Tibial artery (tissue), 4 donors: Measurements from ENCODE around the gene SP5.
"Not testable (repeated sequence)": the region's sequence is repeated elsewhere in the genome, so short reads cannot be mapped to it uniquely, and the experiment has no call there.

Experiments used
- DNase-seq, 2 donors: peaks; one replicate each; pipeline ENCODE4 v3.0.0-alpha.2; 2019
- H3K27ac ChIP-seq, 2 donors: fragments of 200-600 bp; sonication (generic) in 1 of 2; 1 replicate in 1 of 2; 2 replicates in 1 of 2; pipeline ENCODE4 v1.5.1; 2018 to 2019; ENCODE audit warnings: mild to moderate bottlenecking in 1 of 2
- H3K27me3 ChIP-seq, 2 donors: fragments of 200-600 bp; sonication (generic) in 1 of 2; one replicate each; pipeline versions ENCODE4 v1.5.1 to v1.6.0; 2016 to 2019
- H3K36me3 ChIP-seq, 3 donors: fragments of 200-600 bp; sonication (generic) in 2 of 3; one replicate each; pipeline ENCODE4 v1.5.1; 2016 to 2019; ENCODE audit warnings: mild to moderate bottlenecking in 2 of 3
- H3K4me1 ChIP-seq, 4 donors: fragments of 200-600 bp; sonication (generic) in 2 of 4; 1 replicate in 3 of 4; 2 replicates in 1 of 4; pipeline ENCODE4 v1.5.1; 2016 to 2019
- H3K4me3 ChIP-seq, 2 donors: fragments of 200-600 bp; sonication (generic) in 1 of 2; 1 replicate in 1 of 2; 2 replicates in 1 of 2; pipeline ENCODE4 v1.5.1; 2018 to 2019; ENCODE audit warnings: mild to moderate bottlenecking in 2 of 2
- H3K9me3 ChIP-seq, 3 donors: fragments of 200-600 bp; sonication (generic) in 1 of 3; one replicate each; pipeline ENCODE4 v1.5.1; 2016 to 2019
- intact Hi-C: fragments of 100-400 bp; cut with DNase I; formaldehyde crosslinking; loops from one replicate; pipeline ENCODE4 v1.15.0; 2023; ENCODE audit warnings: low total_unique reads
- TF ChIP-seq, protein P1 (sequence below), 2 experiments: fragments of 200-600 bp in 1 of 2; fragments of 450-650 bp in 1 of 2; IDR thresholded peaks; one replicate each; pipeline ENCODE4 v1.5.1; 2017 to 2019; ENCODE audit warnings: antibody characterized with exemption in 2 of 2, mild to moderate bottlenecking in 1 of 2, moderate library complexity in 1 of 2

SP5 gene

DNA sequence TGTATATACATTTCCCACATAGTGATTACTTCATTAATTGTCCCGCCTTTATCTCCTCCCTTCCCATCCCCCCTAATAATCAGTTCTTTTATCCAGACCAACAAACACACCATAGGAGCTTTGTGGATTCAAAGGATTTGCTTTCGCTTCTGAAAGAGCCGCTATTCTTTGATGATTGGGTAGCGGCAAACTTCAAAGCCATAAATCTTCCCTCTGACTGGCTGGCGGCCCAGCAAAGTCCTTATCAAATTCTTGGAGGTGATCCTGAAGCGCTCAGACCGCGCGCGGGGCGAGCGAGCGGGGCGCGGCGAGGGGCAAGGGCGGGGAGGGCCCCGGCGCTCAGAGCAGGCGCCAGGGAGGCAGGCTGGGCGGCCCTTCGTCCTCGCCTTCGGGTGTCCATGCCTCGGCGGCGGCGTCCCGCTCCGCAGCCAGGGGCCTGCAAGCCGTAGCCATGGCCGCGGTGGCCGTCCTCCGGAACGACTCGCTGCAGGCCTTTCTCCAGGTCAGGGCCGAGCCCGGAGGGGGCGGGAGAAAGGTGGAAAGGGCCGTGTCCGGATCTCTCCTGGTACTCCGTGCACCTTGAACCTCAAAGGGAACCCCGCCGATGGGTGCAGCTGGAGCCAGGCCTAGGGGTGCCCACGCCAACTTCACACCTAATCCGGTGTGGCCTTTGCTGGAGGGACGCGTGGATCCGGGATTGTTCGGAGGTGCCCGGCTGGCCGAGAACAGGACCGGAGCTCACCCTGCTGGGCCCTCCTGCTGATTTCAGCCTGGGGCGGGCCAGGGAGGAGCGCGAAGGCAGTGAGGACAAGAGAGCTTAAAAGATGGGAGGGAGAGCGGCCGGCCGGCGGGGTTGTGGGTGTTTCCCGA, at the start of gene SP5:
TSS of gene SP5 (plus strand) at position 276 of the 870 bp plus-strand sequence. CDS start at position 452, 176 bp downstream.
- Histone ChIP-seq H3K27me3 (peaks cover 0 to 61% of the 10 kb centered on the region in 2 donors), H3K9me3 (no peaks in the 10 kb centered on the region), H3K27ac (peak within 1 kb of the TSS in 1 of 2 donors; percentile 55), H3K4me3 (peak within 1 kb of the TSS; percentile 47 to 63), H3K36me3 (no peaks in the 10 kb centered on the region), H3K4me1 (peaks cover 0 to 52% (median 48%) of the 10 kb centered on the region in 4 donors)
- intact Hi-C loops, result loop anchor here (5.0 to 10.0 kb wide), 2 partner anchors 102 to 310 kb away; partner anchors contain the start of gene GAD1
- TF ChIP-seq, protein P1, sequence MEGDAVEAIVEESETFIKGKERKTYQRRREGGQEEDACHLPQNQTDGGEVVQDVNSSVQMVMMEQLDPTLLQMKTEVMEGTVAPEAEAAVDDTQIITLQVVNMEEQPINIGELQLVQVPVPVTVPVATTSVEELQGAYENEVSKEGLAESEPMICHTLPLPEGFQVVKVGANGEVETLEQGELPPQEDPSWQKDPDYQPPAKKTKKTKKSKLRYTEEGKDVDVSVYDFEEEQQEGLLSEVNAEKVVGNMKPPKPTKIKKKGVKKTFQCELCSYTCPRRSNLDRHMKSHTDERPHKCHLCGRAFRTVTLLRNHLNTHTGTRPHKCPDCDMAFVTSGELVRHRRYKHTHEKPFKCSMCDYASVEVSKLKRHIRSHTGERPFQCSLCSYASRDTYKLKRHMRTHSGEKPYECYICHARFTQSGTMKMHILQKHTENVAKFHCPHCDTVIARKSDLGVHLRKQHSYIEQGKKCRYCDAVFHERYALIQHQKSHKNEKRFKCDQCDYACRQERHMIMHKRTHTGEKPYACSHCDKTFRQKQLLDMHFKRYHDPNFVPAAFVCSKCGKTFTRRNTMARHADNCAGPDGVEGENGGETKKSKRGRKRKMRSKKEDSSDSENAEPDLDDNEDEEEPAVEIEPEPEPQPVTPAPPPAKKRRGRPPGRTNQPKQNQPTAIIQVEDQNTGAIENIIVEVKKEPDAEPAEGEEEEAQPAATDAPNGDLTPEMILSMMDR (IDR thresholded peaks at IDR 0.05), result peak in 1 of 2 experiments; percentile 4
- peak; percentile 51 to 78 for DNase-seq

DNA sequence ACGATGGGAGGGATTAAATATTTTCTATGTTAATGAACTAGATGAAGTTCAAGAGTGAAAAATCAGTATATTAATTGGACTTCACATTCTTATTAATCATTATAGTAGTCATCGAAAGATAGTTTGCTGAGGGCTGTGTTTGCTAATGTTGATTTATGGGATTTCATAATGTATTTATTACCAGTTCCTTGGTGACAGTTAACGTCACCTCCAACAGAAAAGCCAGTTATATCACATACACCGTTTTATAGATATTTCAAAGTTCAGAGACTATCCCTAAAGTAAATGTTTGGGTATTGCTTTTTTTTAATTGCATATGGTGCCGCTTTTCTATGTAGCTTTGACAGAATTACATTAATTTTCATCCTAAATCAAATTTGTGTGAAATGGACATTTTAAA, 49.4 kb upstream of the SP5 start:
- intact Hi-C loops, result no loop called here
- TF ChIP-seq, protein P1 (IDR thresholded peaks at IDR 0.05), result no peak
- H3K4me3 ChIP-seq, result no peak overlapping the region
- H3K27me3 ChIP-seq, result no peaks in the 10 kb centered on the region
- no peak overlapping the region for H3K27ac ChIP-seq
- H3K4me1 ChIP-seq, result no peaks in the 10 kb centered on the region
- H3K36me3 ChIP-seq, result no peaks in the 10 kb centered on the region
- no peaks in the 10 kb centered on the region for H3K9me3 ChIP-seq
- DNase-seq, result no peak

GRCh38 chr2:170669909-170670308, 45.2 kb upstream of the SP5 start:
- no peaks in the 10 kb centered on the region for H3K9me3 ChIP-seq
- no peaks in the 10 kb centered on the region for H3K27me3 ChIP-seq
- H3K4me3 ChIP-seq, result no peak overlapping the region
- TF ChIP-seq, protein P1 (IDR thresholded peaks at IDR 0.05), result no peak
- no peaks in the 10 kb centered on the region for H3K36me3 ChIP-seq
- intact Hi-C loops, result no loop called here
- no peaks in the 10 kb centered on the region for H3K4me1 ChIP-seq
- DNase-seq, result no peak
- no peak overlapping the region for H3K27ac ChIP-seq

GRCh38 chr2:170670651-170671050, 44.5 kb upstream of the SP5 start:
- Histone ChIP-seq H3K27ac (no peak overlapping the region), H3K4me3 (no peak overlapping the region), H3K4me1 (no peaks in the 10 kb centered on the region), H3K36me3 (no peaks in the 10 kb centered on the region), H3K9me3 (no peaks in the 10 kb centered on the region), H3K27me3 (no peaks in the 10 kb centered on the region)
- intact Hi-C loops, result no loop called here
- no peak for DNase-seq
- TF ChIP-seq, protein P1 (IDR thresholded peaks at IDR 0.05), result no peak

GRCh38 chr2:170671079-170671478, 44.1 kb upstream of the SP5 start:
- intact Hi-C loops, result no loop called here
- no peaks in the 10 kb centered on the region for H3K9me3 ChIP-seq
- no peaks in the 10 kb centered on the region for H3K27me3 ChIP-seq
- H3K4me1 ChIP-seq, result no peaks in the 10 kb centered on the region
- no peaks in the 10 kb centered on the region for H3K36me3 ChIP-seq
- TF ChIP-seq, protein P1 (IDR thresholded peaks at IDR 0.05), result no peak
- H3K4me3 ChIP-seq, result no peak overlapping the region
- no peak for DNase-seq
- no peak overlapping the region for H3K27ac ChIP-seq

DNA sequence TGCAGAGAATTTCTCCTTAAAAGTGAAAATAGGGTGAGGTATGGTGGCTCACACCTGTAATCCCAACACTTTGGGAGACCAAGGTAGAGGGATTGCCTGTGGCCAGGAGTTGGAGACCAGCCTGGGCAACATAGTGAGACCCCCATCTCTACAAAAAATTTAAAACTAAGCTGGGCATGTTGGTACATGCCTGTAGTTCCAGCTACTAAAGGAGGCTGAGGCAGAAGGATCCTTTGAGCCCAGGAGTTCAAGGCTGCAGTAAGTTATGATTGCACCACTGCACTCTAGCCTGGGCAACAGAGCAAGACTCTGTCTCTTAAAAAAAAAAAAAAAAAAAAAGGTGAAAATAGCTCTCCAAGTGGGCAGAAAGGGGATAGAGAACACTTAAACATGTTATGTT, 40.9 kb upstream of the SP5 start:
- H3K27ac ChIP-seq, H3K27me3 ChIP-seq, intact Hi-C loops, H3K4me3 ChIP-seq, H3K4me1 ChIP-seq, H3K9me3 ChIP-seq, H3K36me3 ChIP-seq, DNase-seq: not testable (repeated sequence)
